Dedifferentiated amniotic fluid mesenchymal stem cell (primary cell): ENCODE results near the gene ALPK3.

Source experiments
- DNase-seq: peaks from one replicate; pipeline ENCODE4 v3.0.0-alpha.2; 2016; ENCODE audit errors: extremely low spot score

ALPK3 gene

GRCh38 chr15:84797801-84798200, 19.4 kb upstream of the ALPK3 start:
- no peak for DNase-seq

- no peak for DNase-seq
Observed at GRCh38 chr15:84798436-84798946, 18.7 kb upstream of the ALPK3 start.

- no peak for DNase-seq
Observed at GRCh38 chr15:84799511-84800187, 17.5 kb upstream of the ALPK3 start.

GRCh38 chr15:84800365-84800806, 16.8 kb upstream of the ALPK3 start:
- DNase-seq, result no peak

GRCh38 chr15:84804005-84804900, 12.9 kb upstream of the ALPK3 start:
- no peak for DNase-seq

GRCh38 chr15:84805221-84805620, 11.9 kb upstream of the ALPK3 start:
- DNase-seq, result no peak

- no peak for DNase-seq
Observed at GRCh38 chr15:84807228-84807627, 9.9 kb upstream of the ALPK3 start.

- DNase-seq, result no peak
Observed at GRCh38 chr15:84810073-84810840, 6.9 kb upstream of the ALPK3 start.

- DNase-seq, result no peak
Observed at GRCh38 chr15:84811151-84811550, 6.0 kb upstream of the ALPK3 start.

- no peak for DNase-seq
Observed at GRCh38 chr15:84811828-84812227, 5.3 kb upstream of the ALPK3 start.

GRCh38 chr15:84812842-84813241, 4.3 kb upstream of the ALPK3 start:
- no peak for DNase-seq

GRCh38 chr15:84813435-84813834, 3.7 kb upstream of the ALPK3 start:
- DNase-seq, result no peak

- DNase-seq, result no peak
Observed at GRCh38 chr15:84813931-84814330, 3.2 kb upstream of the ALPK3 start.

- DNase-seq, result no peak
Observed at GRCh38 chr15:84814916-84815315, 2.2 kb upstream of the ALPK3 start.

GRCh38 chr15:84817466-84818081, 418 bp downstream of the ALPK3 start:
- no peak for DNase-seq

GRCh38 chr15:84818261-84819131, 1.3 kb downstream of the ALPK3 start:
- no peak for DNase-seq

GRCh38 chr15:84819291-84819768, 2.2 kb downstream of the ALPK3 start:
- no peak for DNase-seq

- no peak for DNase-seq
Observed at GRCh38 chr15:84819791-84820190, 2.6 kb downstream of the ALPK3 start.

- no peak for DNase-seq
Observed at GRCh38 chr15:84821501-84822021, 4.4 kb downstream of the ALPK3 start.

GRCh38 chr15:84822653-84823281, 5.6 kb downstream of the ALPK3 start:
- DNase-seq, result no peak
